Type B pancreatic cell (in vitro differentiated cells): ENCODE data around the gene LYST. TPM values are rescaled to one million over a fixed set of nuclear protein-coding genes. Genes with fewer than 3 reads are reported as not detected.

Experiments used
- DNase-seq: peaks from one replicate; pipeline ENCODE4 v3.0.0; 2021; ENCODE audit warnings: mixed read lengths; ENCODE audit not compliant: unreplicated experiment; ENCODE audit errors: extremely low spot score
- H3K27ac Mint-ChIP-seq: 2 replicates; pipeline ENCODE4 v1.8.0; 2021; ENCODE audit warnings: mild to moderate bottlenecking, mixed read lengths
- H3K27me3 Mint-ChIP-seq: 2 replicates; pipeline ENCODE4 v1.8.0; 2021; ENCODE audit warnings: mixed read lengths
- H3K36me3 Mint-ChIP-seq: 2 replicates; pipeline ENCODE4 v1.8.0; 2021; ENCODE audit warnings: mixed read lengths
- H3K4me1 Mint-ChIP-seq: one replicate; pipeline ENCODE4 v1.8.0; 2021; ENCODE audit warnings: mixed read lengths; ENCODE audit not compliant: unreplicated experiment
- H3K4me3 Mint-ChIP-seq: 2 replicates; pipeline ENCODE4 v1.8.0; 2021; ENCODE audit warnings: mild to moderate bottlenecking, mixed read lengths
- H3K9me3 Mint-ChIP-seq: 2 replicates; pipeline ENCODE4 v1.8.0; 2021; ENCODE audit warnings: mixed read lengths
- CTCF ChIP-seq: fragments of 200-600 bp; sonication (generic); conservative IDR thresholded peaks from 2 replicates; pipeline ENCODE4 v1.5.0; 2021; ENCODE audit warnings: antibody characterized with exemption, mild to moderate bottlenecking
- total RNA-seq: library from RNA; stranded (reverse); gene quantifications from 2 replicates; pipeline ENCODE4 v1.2.1, GENCODE V29; 2021; ENCODE audit warnings: low replicate concordance

LYST gene
- total RNA-seq, 1 donor from 2014 or later: 9.7 TPM

DNA sequence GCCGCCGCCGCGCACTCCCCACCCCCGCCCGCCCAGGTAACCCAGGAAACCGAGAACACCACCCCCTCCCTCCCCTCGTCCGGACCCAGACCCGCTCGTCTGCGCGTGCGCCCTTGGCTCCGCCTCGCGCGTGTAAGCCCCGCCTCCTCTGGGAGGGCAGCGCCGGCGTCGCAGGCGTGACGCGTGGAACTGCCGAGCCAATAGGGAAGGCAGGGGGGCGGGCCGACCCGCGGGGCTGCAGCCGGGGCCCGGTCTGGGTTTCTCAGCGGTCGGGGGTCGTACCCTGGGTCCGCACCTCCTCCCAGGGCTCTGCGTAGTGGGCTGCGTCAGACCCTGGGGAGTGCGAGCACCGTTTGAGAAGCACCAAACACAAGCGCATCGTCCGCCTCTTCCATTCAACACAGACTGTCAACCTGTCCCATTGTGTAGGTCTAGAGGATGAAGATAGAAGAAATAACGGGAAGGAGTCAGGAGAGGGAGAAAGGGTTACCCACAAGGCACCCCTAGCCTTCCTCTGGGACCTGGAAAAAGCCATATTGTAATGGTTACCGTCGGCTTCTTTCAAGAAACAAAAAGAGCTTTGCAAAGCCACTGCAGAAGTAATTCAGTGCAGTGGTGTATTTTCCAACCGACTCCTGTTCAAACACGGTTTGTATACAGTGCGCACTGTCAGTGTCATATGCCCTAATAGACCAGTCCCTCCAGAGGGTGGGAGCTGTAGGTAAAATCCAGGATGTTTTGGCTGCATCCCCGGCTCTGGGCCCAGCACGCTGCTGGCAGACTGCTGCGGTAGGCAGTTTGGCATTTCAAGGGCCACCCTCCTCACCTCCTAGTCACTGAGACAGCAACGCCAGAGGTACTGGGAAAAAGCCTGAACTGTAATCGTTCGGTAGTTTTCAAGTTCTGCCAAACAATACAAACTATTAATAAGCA is 473 bp upstream of the LYST start:
- Mint-ChIP-seq H3K4me1 (peaks cover 11% of the 10 kb centered on the region), H3K27ac (peak overlapping the region; percentile 88), H3K9me3 (no peaks in the 10 kb centered on the region), H3K27me3 (peaks cover 15% of the 10 kb centered on the region), H3K4me3 (peak overlapping the region; percentile 98), H3K36me3 (no peaks in the 10 kb centered on the region)
- DNase-seq: peak; percentile 99
- no peak for TF ChIP-seq CTCF

GRCh38 chr1:235865565-235866204 is 1.0 kb downstream of the LYST start:
- no peaks in the 10 kb centered on the region for H3K36me3 Mint-ChIP-seq
- H3K9me3 Mint-ChIP-seq: no peaks in the 10 kb centered on the region
- no peak for DNase-seq
- peaks cover 11% of the 10 kb centered on the region for H3K4me1 Mint-ChIP-seq
- no peak for TF ChIP-seq CTCF
- H3K4me3 Mint-ChIP-seq: peak overlapping the region; percentile 98
- H3K27ac Mint-ChIP-seq: peak overlapping the region; percentile 87
- peaks cover 15% of the 10 kb centered on the region for H3K27me3 Mint-ChIP-seq

DNA sequence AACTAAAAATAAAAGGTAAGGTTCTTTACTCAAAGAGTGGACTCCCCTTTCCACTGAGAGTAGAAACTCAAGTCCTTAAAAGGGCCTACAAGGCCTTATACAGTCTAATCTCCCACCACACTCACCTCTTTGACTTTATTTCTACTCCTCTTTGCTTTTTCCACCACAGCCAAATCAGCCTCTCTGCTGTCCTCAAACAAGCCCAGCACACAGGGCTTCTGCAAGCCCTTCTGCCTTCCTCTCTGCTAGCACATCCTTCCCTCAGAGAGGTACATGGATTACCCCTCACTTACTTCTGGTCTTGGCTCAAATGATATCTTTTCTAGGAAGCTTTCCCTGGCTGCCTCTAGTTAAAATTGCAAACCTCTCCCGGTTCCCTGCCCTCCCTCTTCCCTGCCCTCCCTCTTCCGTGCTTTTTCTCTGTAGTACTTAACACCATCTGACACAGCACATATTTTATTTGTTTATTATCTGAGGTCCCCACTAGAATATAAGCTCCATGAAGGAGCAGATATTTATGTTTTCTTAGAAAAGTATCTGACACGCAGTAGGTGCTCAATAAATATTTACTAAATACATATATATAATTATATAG is 1.7 kb downstream of the LYST start:
- Mint-ChIP-seq H3K9me3 (no peaks in the 10 kb centered on the region), H3K36me3 (no peaks in the 10 kb centered on the region), H3K27ac (no peak overlapping the region), H3K27me3 (peaks cover 15% of the 10 kb centered on the region), H3K4me3 (peak overlapping the region; percentile 71), H3K4me1 (peaks cover 11% of the 10 kb centered on the region)
- no peak for TF ChIP-seq CTCF
- no peak for DNase-seq

- H3K9me3 Mint-ChIP-seq: no peaks in the 10 kb centered on the region
- no peak for DNase-seq
- no peaks in the 10 kb centered on the region for H3K36me3 Mint-ChIP-seq
- H3K4me1 Mint-ChIP-seq: peaks cover 11% of the 10 kb centered on the region
- no peak overlapping the region for H3K4me3 Mint-ChIP-seq
- H3K27ac Mint-ChIP-seq: no peak overlapping the region
- H3K27me3 Mint-ChIP-seq: peaks cover 15% of the 10 kb centered on the region
- no peak for TF ChIP-seq CTCF
These were observed 2.2 kb downstream of the LYST start for GRCh38 chr1:235864469-235864868.

GRCh38 chr1:235863699-235864093 is 3.0 kb downstream of the LYST start:
- no peak overlapping the region for H3K4me3 Mint-ChIP-seq
- TF ChIP-seq CTCF: no peak
- H3K27me3 Mint-ChIP-seq: peaks cover 15% of the 10 kb centered on the region
- no peaks in the 10 kb centered on the region for H3K36me3 Mint-ChIP-seq
- H3K4me1 Mint-ChIP-seq: peaks cover 11% of the 10 kb centered on the region
- no peaks in the 10 kb centered on the region for H3K9me3 Mint-ChIP-seq
- H3K27ac Mint-ChIP-seq: no peak overlapping the region
- DNase-seq: no peak
